Measurements from ENCODE around the gene HDGFL3. TPM values are rescaled to one million over a fixed set of nuclear protein-coding genes. Genes with fewer than 3 reads are reported as not detected.

The HDGFL3 gene
- total and polyA plus RNA-seq, 2 donors (not counting 3 experiments of a cell fraction or from before 2014, with no cell fraction given), result 20.2 to 155 TPM

GRCh38 chr15:83123529-83123928 is 84.1 kb downstream of the HDGFL3 start:
- ChIA-PET CTCF (no interaction called here), POLR2A (no interaction called here)
- DNase-seq (ENCODE audit: low read depth, low spot score), result no peak
- H3K9ac ChIP-seq (replicated peaks; ENCODE audit: extremely low read depth, insufficient read depth, low read length), result no peak overlapping the region
- H3K9me1 ChIP-seq (replicated peaks; ENCODE audit: control insufficient read depth, extremely low read depth, insufficient read depth, low read length), result no peaks in the 10 kb centered on the region
- intact Hi-C loops (cut with micrococcal nuclease), result no loop called here
- no peaks in the 10 kb centered on the region for H3K9me3 ChIP-seq (replicated peaks; ENCODE audit: control insufficient read depth, insufficient read depth, low read length)
- H4K20me1 ChIP-seq (replicated peaks; ENCODE audit: control insufficient read depth, extremely low read depth, insufficient read depth, low read length), result no peaks in the 10 kb centered on the region
- no peak overlapping the region for H3K27ac ChIP-seq (ENCODE audit: insufficient read depth, low read depth, low read length)
- H3K4me3 ChIP-seq (replicated peaks in 1 of 3; ENCODE audit: insufficient read depth in 1 of 3, low read depth in 1 of 3, low read length in 3 of 3), result no peak overlapping the region
- no peaks in the 10 kb centered on the region for H3K27me3 ChIP-seq (ENCODE audit: control insufficient read depth in 2 of 2, insufficient read depth in 2 of 2, low read length in 2 of 2)
- H3K4me1 ChIP-seq (ENCODE audit: control insufficient read depth, extremely low read depth, insufficient read depth, low read length), result no peaks in the 10 kb centered on the region
- no TSS peak for BruUV-seq (replicated peaks)
- TF ChIP-seq FOS (IDR thresholded peaks at IDR 0.05; ENCODE audit: borderline replicate concordance, insufficient read depth, low read length) (no peak), EZH2 (IDR thresholded peaks at IDR 0.05; ENCODE audit: borderline replicate concordance, low read depth, low read length, severe bottlenecking) (no peak), MYC (IDR thresholded peaks at IDR 0.05; ENCODE audit: low read depth, low read length) (no peak), CTCF (IDR thresholded peaks at IDR 0.05; ENCODE audit: extremely low read depth in 1 of 2, insufficient read depth in 1 of 2, low read depth in 1 of 2, low read length in 2 of 2) (no peak), JUN (IDR thresholded peaks at IDR 0.05; ENCODE audit: borderline replicate concordance, insufficient read depth, insufficient read length, low read depth) (no peak), MAX (IDR thresholded peaks at IDR 0.05; ENCODE audit: insufficient read depth, insufficient read length) (no peak), GATA2 (IDR thresholded peaks at IDR 0.05; ENCODE audit: insufficient read depth, insufficient read length, low read depth, low read length) (no peak), POLR2A (IDR thresholded peaks at IDR 0.05; ENCODE audit: low read depth, low read length) (no peak), POLR2AphosphoS5 (IDR thresholded peaks at IDR 0.05; ENCODE audit: insufficient read depth, low read depth, low read length) (no peak)
- H3K36me3 ChIP-seq (ENCODE audit: control insufficient read depth in 2 of 2, extremely low read depth in 1 of 2, insufficient read depth in 2 of 2, low read length in 2 of 2), result peaks cover 23 to 28% of the 10 kb centered on the region in 2 experiments
- dilution Hi-C loops (cut with MboI; ENCODE audit: extremely low pct_ligation_motif_present, low sequenced_read_pairs), result no loop called here
- no peak for FAIRE-seq
- H3K4me2 ChIP-seq (ENCODE audit: insufficient read depth, low read length), result no peak overlapping the region
- H2AFZ ChIP-seq (ENCODE audit: low read depth, low read length), result no peak overlapping the region
- no peaks in the 10 kb centered on the region for H3K79me2 ChIP-seq (ENCODE audit: control insufficient read depth, insufficient read depth, low read length)

All from endothelial cell of umbilical vein (primary cell).